ENCODE results near the gene AAK1. TPM values are rescaled to one million over a fixed set of nuclear protein-coding genes. Genes with fewer than 3 reads are reported as not detected.

AAK1 gene
- total and polyA plus RNA-seq, 2 donors (not counting 3 experiments of a cell fraction or from before 2014, with no cell fraction given), result 31.0 to 127 TPM

- Histone ChIP-seq H3K27me3 (ENCODE audit: control insufficient read depth in 2 of 2, insufficient read depth in 2 of 2, low read length in 2 of 2) (no peaks in the 10 kb centered on the region), H3K4me2 (ENCODE audit: insufficient read depth, low read length) (no peak overlapping the region), H3K36me3 (ENCODE audit: control insufficient read depth in 2 of 2, extremely low read depth in 1 of 2, insufficient read depth in 2 of 2, low read length in 2 of 2) (no peaks in the 10 kb centered on the region), H3K9me3 (replicated peaks; ENCODE audit: control insufficient read depth, insufficient read depth, low read length) (no peaks in the 10 kb centered on the region), H3K4me3 (replicated peaks in 1 of 3; ENCODE audit: insufficient read depth in 1 of 3, low read depth in 1 of 3, low read length in 3 of 3) (no peak overlapping the region), H2AFZ (ENCODE audit: low read depth, low read length) (no peak overlapping the region), H3K4me1 (ENCODE audit: control insufficient read depth, extremely low read depth, insufficient read depth, low read length) (peaks cover 37% of the 10 kb centered on the region), H3K79me2 (ENCODE audit: control insufficient read depth, insufficient read depth, low read length) (no peaks in the 10 kb centered on the region), H3K27ac (ENCODE audit: insufficient read depth, low read depth, low read length) (no peak overlapping the region), H4K20me1 (replicated peaks; ENCODE audit: control insufficient read depth, extremely low read depth, insufficient read depth, low read length) (no peaks in the 10 kb centered on the region), H3K9ac (replicated peaks; ENCODE audit: extremely low read depth, insufficient read depth, low read length) (no peak overlapping the region), H3K9me1 (replicated peaks; ENCODE audit: control insufficient read depth, extremely low read depth, insufficient read depth, low read length) (no peaks in the 10 kb centered on the region)
- intact Hi-C loops (cut with micrococcal nuclease), result no loop called here
- dilution Hi-C loops (cut with MboI; ENCODE audit: extremely low pct_ligation_motif_present, low sequenced_read_pairs), result no loop called here
- CTCF ChIA-PET, result interaction anchor here (1.8 kb wide), 1 partner anchor 45 kb away, joined by 6 read pairs; no protein-coding TSS in a partner anchor
- FAIRE-seq (no peak), DNase-seq (ENCODE audit: low read depth, low spot score) (no peak)
- BruUV-seq (replicated peaks), result no TSS peak
- TF ChIP-seq EZH2 (IDR thresholded peaks at IDR 0.05; ENCODE audit: borderline replicate concordance, low read depth, low read length, severe bottlenecking) (no peak), MYC (IDR thresholded peaks at IDR 0.05; ENCODE audit: low read depth, low read length) (no peak), CTCF (IDR thresholded peaks at IDR 0.05; ENCODE audit: extremely low read depth in 1 of 2, insufficient read depth in 1 of 2, low read depth in 1 of 2, low read length in 2 of 2) (no peak), MAX (IDR thresholded peaks at IDR 0.05; ENCODE audit: insufficient read depth, insufficient read length) (no peak), POLR2A (IDR thresholded peaks at IDR 0.05; ENCODE audit: low read depth, low read length) (no peak), JUN (IDR thresholded peaks at IDR 0.05; ENCODE audit: borderline replicate concordance, insufficient read depth, insufficient read length, low read depth) (no peak), GATA2 (IDR thresholded peaks at IDR 0.05; ENCODE audit: insufficient read depth, insufficient read length, low read depth, low read length) (no peak), FOS (IDR thresholded peaks at IDR 0.05; ENCODE audit: borderline replicate concordance, insufficient read depth, low read length) (no peak), POLR2AphosphoS5 (IDR thresholded peaks at IDR 0.05; ENCODE audit: insufficient read depth, low read depth, low read length) (no peak)
- POLR2A ChIA-PET, result no interaction called here
Observed at GRCh38 chr2:69680001-69680675, 36.6 kb upstream of the AAK1 start.

Data from endothelial cell of umbilical vein (primary cell).